Measurements from ENCODE around the gene LHFPL6. TPM values are rescaled to one million over a fixed set of nuclear protein-coding genes. Genes with fewer than 3 reads are reported as not detected.

LHFPL6 gene
- total RNA-seq, 1 donor from 2014 or later = 174 TPM

GRCh38 chr13:39397226-39397895, 205.6 kb downstream of the LHFPL6 start:
- Mint-ChIP-seq H3K27ac (ENCODE audit: unreplicated experiment) (no peak overlapping the region), H3K9me3 (ENCODE audit: unreplicated experiment) (peaks cover 3% of the 10 kb centered on the region), H3K4me3 (ENCODE audit: unreplicated experiment) (no peak overlapping the region), H3K27me3 (ENCODE audit: unreplicated experiment) (no peaks in the 10 kb centered on the region), H3K4me1 (ENCODE audit: unreplicated experiment) (peaks cover 14% of the 10 kb centered on the region), H3K36me3 (ENCODE audit: unreplicated experiment) (peaks cover 3% of the 10 kb centered on the region)
- no peak for TF ChIP-seq CTCF (IDR thresholded peaks at IDR 0.05)
- no peak for DNase-seq (ENCODE audit: extremely low spot score, unreplicated experiment)

- Mint-ChIP-seq H3K4me3 (ENCODE audit: unreplicated experiment) (no peak overlapping the region), H3K9me3 (ENCODE audit: unreplicated experiment) (no peaks in the 10 kb centered on the region), H3K27me3 (ENCODE audit: unreplicated experiment) (no peaks in the 10 kb centered on the region), H3K36me3 (ENCODE audit: unreplicated experiment) (peaks cover 5% of the 10 kb centered on the region), H3K4me1 (ENCODE audit: unreplicated experiment) (peaks cover 19% of the 10 kb centered on the region), H3K27ac (ENCODE audit: unreplicated experiment) (no peak overlapping the region)
- no peak for TF ChIP-seq CTCF (IDR thresholded peaks at IDR 0.05)
- DNase-seq (ENCODE audit: extremely low spot score, unreplicated experiment) = no peak
These were observed 208.0 kb downstream of the LHFPL6 start for GRCh38 chr13:39394796-39395678.

- DNase-seq (ENCODE audit: extremely low spot score, unreplicated experiment) = no peak
- Mint-ChIP-seq H3K4me3 (ENCODE audit: unreplicated experiment) (no peak overlapping the region), H3K4me1 (ENCODE audit: unreplicated experiment) (peaks cover 39% of the 10 kb centered on the region), H3K9me3 (ENCODE audit: unreplicated experiment) (no peaks in the 10 kb centered on the region), H3K27ac (ENCODE audit: unreplicated experiment) (peak overlapping the region; percentile 64), H3K36me3 (ENCODE audit: unreplicated experiment) (peaks cover 5% of the 10 kb centered on the region), H3K27me3 (ENCODE audit: unreplicated experiment) (no peaks in the 10 kb centered on the region)
- TF ChIP-seq CTCF (IDR thresholded peaks at IDR 0.05) = no peak
These were observed 211.2 kb downstream of the LHFPL6 start for GRCh38 chr13:39391761-39392160.

GRCh38 chr13:39389013-39389412, 214.0 kb downstream of the LHFPL6 start:
- TF ChIP-seq CTCF (IDR thresholded peaks at IDR 0.05) = no peak
- Mint-ChIP-seq H3K27ac (ENCODE audit: unreplicated experiment) (no peak overlapping the region), H3K27me3 (ENCODE audit: unreplicated experiment) (no peaks in the 10 kb centered on the region), H3K4me3 (ENCODE audit: unreplicated experiment) (no peak overlapping the region), H3K4me1 (ENCODE audit: unreplicated experiment) (peaks cover 54% of the 10 kb centered on the region), H3K9me3 (ENCODE audit: unreplicated experiment) (no peaks in the 10 kb centered on the region), H3K36me3 (ENCODE audit: unreplicated experiment) (peaks cover 5% of the 10 kb centered on the region)
- no peak for DNase-seq (ENCODE audit: extremely low spot score, unreplicated experiment)

- TF ChIP-seq CTCF (IDR thresholded peaks at IDR 0.05) = no peak
- Mint-ChIP-seq H3K27ac (ENCODE audit: unreplicated experiment) (peak overlapping the region; percentile 75), H3K4me1 (ENCODE audit: unreplicated experiment) (peaks cover 61% of the 10 kb centered on the region), H3K9me3 (ENCODE audit: unreplicated experiment) (no peaks in the 10 kb centered on the region), H3K27me3 (ENCODE audit: unreplicated experiment) (no peaks in the 10 kb centered on the region), H3K4me3 (ENCODE audit: unreplicated experiment) (peak overlapping the region; percentile 9), H3K36me3 (ENCODE audit: unreplicated experiment) (peaks cover 3% of the 10 kb centered on the region)
- no peak for DNase-seq (ENCODE audit: extremely low spot score, unreplicated experiment)
These were observed 217.3 kb downstream of the LHFPL6 start for GRCh38 chr13:39385621-39386231.

Measured in osteocyte (in vitro differentiated cells).